MM.1S (cell line): ENCODE results near the gene SLC6A9.
A peak's percentile ranks its signal among the peaks of the same experiment; 100 is the strongest.

Experiments
- DNase-seq: peaks from one replicate; pipeline ENCODE4 v3.0.0-alpha.2; 2015
- H2AFZ ChIP-seq: fragments of 300-600 bp; sonication (generic); 2 replicates; pipeline ENCODE4 v1.6.0; 2016; ENCODE audit warnings: antibody characterized with exemption, low read length
- H3F3A ChIP-seq: fragments of 300-600 bp; sonication (generic); 2 replicates; pipeline ENCODE4 v1.6.1; 2016; ENCODE audit warnings: mild to moderate bottlenecking, antibody characterized with exemption, low read length, moderate library complexity, mixed read lengths; ENCODE audit not compliant: insufficient read depth
- H3K27ac ChIP-seq: fragments of 300-600 bp; sonication (generic); 2 replicates; pipeline ENCODE4 v1.5.1; 2016; ENCODE audit warnings: mild to moderate bottlenecking, low read length
- H3K27me3 ChIP-seq: fragments of 300-600 bp; sonication (generic); replicated peaks from 2 replicates; pipeline ENCODE4 v1.6.0; 2016; ENCODE audit warnings: low read length; ENCODE audit not compliant: insufficient read depth
- H3K36me3 ChIP-seq: fragments of 300-600 bp; sonication (generic); replicated peaks from 2 replicates; pipeline ENCODE4 v1.6.1; 2016; ENCODE audit warnings: mild to moderate bottlenecking, low read length, mixed read lengths; ENCODE audit not compliant: insufficient read depth
- H3K4me1 ChIP-seq: fragments of 300-600 bp; sonication (generic); 2 replicates; pipeline ENCODE4 v1.6.1; 2016; ENCODE audit warnings: low read length, mixed read lengths
- H3K4me2 ChIP-seq: fragments of 300-600 bp; sonication (generic); 2 replicates; pipeline ENCODE4 v1.6.0; 2016; ENCODE audit warnings: low read depth, low read length
- H3K4me3 ChIP-seq: fragments of 300-600 bp; sonication (generic); 2 replicates; pipeline ENCODE4 v1.5.1; 2016; ENCODE audit warnings: low read length, mixed read lengths
- H3K79me2 ChIP-seq: fragments of 300-600 bp; sonication (generic); 2 replicates; pipeline ENCODE4 v1.6.1; 2016; ENCODE audit warnings: mixed run types, low read length, mixed read lengths
- H3K9ac ChIP-seq: fragments of 300-600 bp; sonication (generic); 2 replicates; pipeline ENCODE4 v1.6.1; 2016; ENCODE audit warnings: low read length, mixed read lengths
- H3K9me2 ChIP-seq: fragments of 300-600 bp; sonication (generic); replicated peaks from 2 replicates; pipeline ENCODE4 v1.6.1; 2016; ENCODE audit warnings: mild to moderate bottlenecking, low read length, mixed read lengths; ENCODE audit not compliant: insufficient read depth
- H3K9me3 ChIP-seq: fragments of 300-600 bp; sonication (generic); replicated peaks from 2 replicates; pipeline ENCODE4 v1.6.1; 2016; ENCODE audit warnings: mild to moderate bottlenecking, low read length, mixed read lengths; ENCODE audit not compliant: insufficient read depth
- H4K20me1 ChIP-seq: fragments of 300-600 bp; sonication (generic); 2 replicates; pipeline ENCODE4 v1.6.1; 2016; ENCODE audit warnings: mild to moderate bottlenecking, low read length, moderate library complexity, mixed read lengths; ENCODE audit not compliant: insufficient read depth
- CTCF ChIP-seq: fragments of 300-600 bp; sonication (generic); IDR thresholded peaks from 2 replicates; pipeline ENCODE4 v1.5.1; 2016; ENCODE audit warnings: antibody characterized with exemption, low read length, mixed read lengths
- EZH2 ChIP-seq: fragments of 300-600 bp; sonication (generic); optimal IDR thresholded peaks from 2 replicates; pipeline ENCODE3; 2017; ENCODE audit warnings: low read depth, mild to moderate bottlenecking, antibody characterized with exemption, low read length, mixed read lengths
- EZH2phosphoT487 ChIP-seq: fragments of 300-600 bp; sonication (generic); IDR thresholded peaks from 2 replicates; pipeline ENCODE4 v1.6.1; 2018; ENCODE audit warnings: antibody characterized with exemption, low read length

SLC6A9 gene

GRCh38 chr1:44031252-44032169 lies at the start of gene SLC6A9:
Gene SLC6A9 (minus strand): TSS chr1:44031462. CDS start chr1:44024277, 7,185 bp downstream.
- Histone ChIP-seq H2AFZ (peak within 1 kb of the TSS; percentile 89), H3K27me3 (no peaks in the 10 kb centered on the region), H3K36me3 (no peaks in the 10 kb centered on the region), H3K4me1 (peaks cover 15% of the 10 kb centered on the region), H3K4me2 (peak within 1 kb of the TSS; percentile 89), H3K79me2 (no peaks in the 10 kb centered on the region), H3K4me3 (peak within 1 kb of the TSS; percentile 92), H3F3A (peaks cover 3% of the 10 kb centered on the region; the same call in 1 of the 2 replicates), H3K9me3 (no peaks in the 10 kb centered on the region), H3K9ac (peak within 1 kb of the TSS; percentile 79), H3K9me2 (no peaks in the 10 kb centered on the region), H4K20me1 (no peaks in the 10 kb centered on the region), H3K27ac (peak within 1 kb of the TSS; percentile 36; the same call in 1 of the 2 replicates)
- TF ChIP-seq EZH2phosphoT487 (no peak), CTCF (no peak), EZH2 (no peak)
- DNase-seq: peak; percentile 53

GRCh38 chr1:44079566-44079965 lies 48.3 kb upstream of the SLC6A9 start:
- Histone ChIP-seq H3K4me3 (no peak overlapping the region), H3K27ac (no peak overlapping the region), H3K9me3 (no peaks in the 10 kb centered on the region), H3K4me1 (no peaks in the 10 kb centered on the region), H3K79me2 (no peaks in the 10 kb centered on the region), H3K9ac (no peak overlapping the region), H3K36me3 (no peaks in the 10 kb centered on the region), H3F3A (no peaks in the 10 kb centered on the region), H3K9me2 (no peaks in the 10 kb centered on the region), H3K4me2 (no peak overlapping the region), H3K27me3 (no peaks in the 10 kb centered on the region), H4K20me1 (no peaks in the 10 kb centered on the region), H2AFZ (no peak overlapping the region)
- DNase-seq: no peak
- TF ChIP-seq EZH2phosphoT487: no peak
- TF ChIP-seq EZH2: no peak
- no peak for TF ChIP-seq CTCF

GRCh38 chr1:44078104-44078503 lies 46.8 kb upstream of the SLC6A9 start:
- Histone ChIP-seq H3K27ac (no peak overlapping the region), H3K9ac (no peak overlapping the region), H3K79me2 (no peaks in the 10 kb centered on the region), H3K4me2 (no peak overlapping the region), H3K9me2 (no peaks in the 10 kb centered on the region), H3F3A (no peaks in the 10 kb centered on the region), H4K20me1 (no peaks in the 10 kb centered on the region), H3K9me3 (no peaks in the 10 kb centered on the region), H3K4me1 (no peaks in the 10 kb centered on the region), H2AFZ (no peak overlapping the region), H3K4me3 (no peak overlapping the region), H3K36me3 (no peaks in the 10 kb centered on the region), H3K27me3 (no peaks in the 10 kb centered on the region)
- no peak for DNase-seq
- TF ChIP-seq EZH2phosphoT487 (no peak), EZH2 (no peak), CTCF (no peak)
